NCI-H748 (cell line): ENCODE results near the gene LDLRAD4.
A peak's percentile ranks its signal among the peaks of the same experiment; 100 is the strongest.
"Not testable (repeated sequence)": the region's sequence is repeated elsewhere in the genome, so short reads cannot be mapped to it uniquely, and the experiment has no call there.

Source experiments
- DNase-seq: peaks from one replicate; lab custom pipeline; 2025; ENCODE audit not compliant: unreplicated experiment; lab: John Stamatoyannopoulos, UW

Gene LDLRAD4

DNA sequence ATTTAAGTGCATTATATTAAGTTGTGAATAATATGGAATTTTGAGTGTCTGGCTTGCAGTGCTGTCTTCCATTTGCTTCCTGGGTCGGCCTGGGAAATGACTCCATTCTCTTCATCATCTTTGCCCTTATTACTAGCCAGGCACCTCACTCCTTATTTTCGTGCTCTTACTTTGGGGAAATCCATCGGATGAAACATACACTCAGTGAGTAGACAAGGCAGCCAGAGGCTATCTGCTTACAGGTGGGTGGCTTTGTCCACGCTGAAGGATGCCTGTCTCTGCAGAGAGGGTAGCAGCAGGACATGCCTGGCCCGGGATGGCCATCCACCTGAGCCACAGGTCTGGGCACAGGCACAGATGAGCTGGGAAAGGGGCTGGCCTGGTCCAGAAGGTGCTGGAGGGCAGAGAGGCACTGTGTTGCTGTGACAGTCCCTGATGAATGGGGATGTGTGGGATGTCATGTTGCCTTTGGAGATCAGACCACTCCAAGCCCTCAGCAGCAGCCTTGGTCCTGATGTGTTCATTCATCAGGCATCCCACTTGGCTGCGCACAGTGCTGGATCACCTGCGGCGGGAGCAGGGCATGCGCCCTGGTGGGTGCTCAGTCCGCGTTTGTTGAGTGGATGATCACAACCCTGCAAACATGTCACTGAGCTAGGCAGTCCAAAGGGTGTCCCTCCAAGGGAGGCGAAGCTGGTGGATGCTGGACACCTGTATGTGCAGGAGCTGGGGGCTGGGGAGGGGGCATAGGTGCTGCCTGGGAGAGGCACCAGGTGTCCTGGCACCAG, 236.0 kb downstream of the LDLRAD4 start:
- DNase-seq, result peak; percentile 18

DNA sequence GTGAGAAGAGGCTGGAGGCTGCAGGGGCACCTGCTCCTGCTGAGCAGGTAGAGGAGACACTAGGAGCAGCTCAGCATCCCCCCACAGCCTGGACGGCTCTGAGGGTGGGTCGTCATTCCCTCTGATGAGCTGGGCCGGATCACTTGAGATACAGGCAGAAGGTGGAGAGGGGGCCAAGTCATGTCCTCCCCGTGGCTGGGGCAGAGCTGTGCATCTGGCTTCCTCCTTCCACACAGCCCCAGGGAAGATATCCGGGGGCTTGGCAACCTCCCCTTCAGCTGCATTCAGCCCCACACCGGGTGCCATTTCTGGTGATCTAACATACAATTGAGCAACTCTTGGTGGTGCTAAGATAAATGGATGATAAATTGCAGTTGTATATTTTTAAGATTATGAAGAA, 236.9 kb downstream of the LDLRAD4 start:
- no peak for DNase-seq

DNA sequence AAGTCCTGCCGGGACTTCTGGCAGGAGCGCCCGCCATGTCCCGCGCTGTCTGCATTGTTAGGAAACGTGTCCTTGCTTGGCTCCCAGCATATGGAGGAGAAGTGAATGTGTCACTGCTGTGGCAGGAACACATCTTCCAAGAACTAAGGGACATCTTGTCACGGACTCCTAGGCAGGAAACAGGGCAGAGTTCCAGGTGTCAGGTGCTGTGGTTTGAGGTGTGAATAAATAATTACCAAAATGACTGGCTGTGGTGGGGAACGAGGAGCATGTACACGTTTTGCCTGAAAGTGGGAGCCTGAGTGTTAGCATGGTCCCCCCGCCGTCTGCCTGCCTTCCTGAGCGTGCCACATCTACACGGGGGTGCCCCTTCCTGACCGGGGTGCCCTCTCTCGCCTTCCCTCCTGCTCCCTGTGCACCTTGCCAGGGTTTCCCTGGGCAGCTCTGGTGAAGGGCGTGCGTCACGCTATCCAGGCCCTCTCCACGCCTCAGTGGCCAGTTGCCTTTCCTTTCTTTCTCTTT, 237.5 kb downstream of the LDLRAD4 start:
- DNase-seq, result no peak

DNA sequence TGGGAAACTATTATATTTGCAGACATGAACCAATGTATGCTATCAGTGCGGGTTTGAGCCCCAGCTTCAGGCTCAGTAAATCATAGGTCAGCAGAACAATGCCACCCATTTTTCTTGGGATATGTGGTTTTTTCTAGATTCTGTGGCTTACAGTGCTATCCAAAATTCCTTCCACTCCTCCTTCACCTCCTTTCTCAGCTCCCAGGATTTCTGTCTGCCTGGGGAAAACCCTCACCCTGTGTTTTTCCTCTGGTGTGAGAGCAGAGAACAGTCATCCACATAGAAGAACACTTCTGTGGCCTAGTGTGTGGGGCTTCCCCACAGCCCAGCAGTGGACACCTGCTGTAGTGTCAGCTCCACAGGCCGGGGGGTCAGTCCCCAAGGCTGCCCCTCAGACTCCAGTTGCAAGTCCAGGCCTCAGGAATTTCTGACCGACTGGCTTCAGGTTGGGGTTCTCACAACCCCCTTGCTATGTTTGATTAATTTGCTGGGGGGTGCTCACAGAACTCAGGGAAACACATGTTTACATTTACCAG, 238.2 kb downstream of the LDLRAD4 start:
- no peak for DNase-seq

DNA sequence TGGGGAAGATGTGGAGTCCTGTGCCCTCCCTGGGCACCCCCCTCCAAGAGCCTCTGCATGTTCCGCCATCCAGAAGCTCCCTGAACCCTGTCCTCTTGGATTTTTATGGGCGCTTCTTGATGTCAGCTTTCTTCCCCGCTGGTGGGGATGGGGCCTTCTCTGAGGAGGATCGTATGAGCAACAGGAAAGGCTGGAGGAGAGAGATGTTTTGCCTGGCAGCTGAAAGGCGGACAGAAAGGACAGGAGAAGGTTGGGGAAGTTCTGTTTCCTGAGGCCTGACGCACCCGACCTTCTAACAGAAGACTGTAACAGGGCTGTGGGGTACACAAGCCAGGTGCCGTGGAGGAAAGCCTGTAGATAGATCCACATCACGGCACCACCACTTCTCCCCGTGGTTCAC, 238.8 kb downstream of the LDLRAD4 start:
- DNase-seq, result no peak

DNA sequence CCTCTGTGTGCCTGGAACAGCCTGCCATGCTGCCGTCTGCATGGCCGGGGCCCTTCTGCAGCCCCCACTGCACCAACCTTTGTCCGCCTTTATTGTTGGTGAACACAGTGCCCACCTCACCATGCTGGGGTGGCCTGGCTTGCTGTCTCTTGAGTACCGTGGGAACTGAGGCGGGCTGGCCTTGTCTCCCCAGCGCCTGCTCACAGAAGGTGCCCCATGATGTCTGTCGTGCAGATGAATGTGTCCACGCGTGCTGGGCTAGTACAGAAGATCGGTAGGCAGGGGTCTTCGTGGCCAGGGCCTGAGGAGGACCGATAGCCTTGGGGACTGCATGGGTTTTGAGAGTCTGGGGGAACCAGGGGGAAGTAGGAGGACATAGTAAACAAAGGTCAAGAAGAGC, 242.4 kb downstream of the LDLRAD4 start:
- DNase-seq, result no peak

DNA sequence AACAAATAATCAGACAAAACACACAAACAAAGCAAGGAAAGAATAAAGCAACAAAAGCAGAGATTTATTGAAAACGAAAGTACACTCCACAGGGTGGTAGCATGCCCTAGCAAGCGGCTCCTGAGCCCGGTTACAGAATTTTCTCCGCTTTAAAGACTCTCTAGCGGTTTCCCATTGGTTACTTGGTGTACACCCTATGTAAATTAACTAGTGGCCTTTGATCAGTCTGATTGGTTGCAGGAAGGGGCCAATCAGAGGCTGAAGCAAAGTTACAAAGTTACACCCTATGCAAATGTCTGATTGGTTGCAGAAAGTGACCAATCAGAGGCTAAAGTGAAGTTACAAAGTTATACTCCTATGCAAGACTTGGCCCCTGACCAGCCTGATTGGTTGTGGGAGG, 242.9 kb downstream of the LDLRAD4 start:
- no peak for DNase-seq

DNA sequence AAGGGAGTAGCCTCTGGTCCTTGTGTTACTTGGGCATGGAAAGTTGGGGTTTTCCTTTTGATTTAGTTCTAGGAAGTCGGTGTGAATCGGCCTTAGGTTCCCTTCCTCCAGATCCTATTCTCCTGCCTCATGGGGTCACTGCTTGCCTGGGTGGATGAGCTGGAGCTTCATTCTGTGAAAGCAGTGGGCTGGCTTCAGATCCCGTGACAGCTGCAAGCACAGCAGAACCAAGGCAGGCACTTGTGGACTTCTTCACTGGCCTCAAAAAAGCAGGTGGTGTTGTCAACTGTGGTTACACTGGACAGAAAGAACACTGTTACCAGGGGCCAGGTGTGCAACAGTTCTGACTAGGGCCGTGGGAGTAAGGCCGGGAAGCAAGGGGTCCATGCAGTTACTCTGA, 243.4 kb downstream of the LDLRAD4 start:
- DNase-seq, result no peak

DNA sequence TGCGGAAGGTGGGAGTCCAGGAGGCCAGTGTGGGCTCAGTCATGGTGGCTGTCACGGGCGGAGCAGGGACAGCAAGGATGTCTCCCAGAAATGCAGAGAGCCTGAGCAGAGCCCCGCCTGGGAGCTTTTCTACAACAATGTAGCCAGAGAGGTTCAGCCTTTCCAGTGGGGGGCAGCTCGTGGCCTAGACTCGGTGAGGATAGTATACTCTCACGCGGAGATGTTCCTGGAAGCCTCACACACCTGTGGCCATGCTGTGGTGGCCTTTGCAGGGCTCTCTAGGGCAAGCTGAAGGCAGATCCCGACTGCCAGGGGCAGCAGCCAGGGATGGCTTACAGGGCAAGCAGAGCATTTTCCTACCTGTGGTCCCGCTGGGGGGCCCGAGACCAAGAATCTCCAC, 244.1 kb downstream of the LDLRAD4 start:
- DNase-seq, result no peak

DNA sequence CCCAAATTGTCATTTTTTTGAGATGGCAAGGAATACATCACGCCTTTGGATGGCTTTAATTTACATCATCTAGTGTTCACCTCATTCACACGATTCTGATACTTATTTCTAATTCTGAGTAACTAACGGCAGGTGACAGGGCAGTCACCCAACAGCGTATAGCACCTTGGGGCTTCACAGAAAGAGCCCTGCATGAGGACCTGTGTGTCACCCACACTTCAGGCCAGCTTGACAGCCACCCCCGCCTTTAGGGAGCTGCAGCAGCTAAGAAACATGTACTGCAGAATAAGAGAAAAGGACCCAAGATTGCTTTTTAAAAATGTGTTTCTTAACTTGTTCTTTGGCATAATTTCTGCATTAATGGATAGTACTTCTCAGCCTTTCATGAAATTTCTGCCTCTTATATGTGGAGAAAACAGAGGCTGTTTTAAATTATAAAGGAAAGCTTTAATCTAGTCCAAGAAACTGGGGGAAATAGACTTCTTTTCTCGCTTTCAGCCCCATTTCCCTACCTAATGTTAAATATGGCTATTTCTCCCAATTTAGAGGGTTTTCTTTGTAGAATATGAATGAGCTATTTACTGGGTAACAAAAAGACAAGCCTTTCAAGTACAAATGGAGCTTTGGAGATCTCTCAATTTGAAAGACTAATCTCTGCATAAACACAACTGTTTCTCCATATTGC, 245.1 kb downstream of the LDLRAD4 start:
- no peak for DNase-seq

DNA sequence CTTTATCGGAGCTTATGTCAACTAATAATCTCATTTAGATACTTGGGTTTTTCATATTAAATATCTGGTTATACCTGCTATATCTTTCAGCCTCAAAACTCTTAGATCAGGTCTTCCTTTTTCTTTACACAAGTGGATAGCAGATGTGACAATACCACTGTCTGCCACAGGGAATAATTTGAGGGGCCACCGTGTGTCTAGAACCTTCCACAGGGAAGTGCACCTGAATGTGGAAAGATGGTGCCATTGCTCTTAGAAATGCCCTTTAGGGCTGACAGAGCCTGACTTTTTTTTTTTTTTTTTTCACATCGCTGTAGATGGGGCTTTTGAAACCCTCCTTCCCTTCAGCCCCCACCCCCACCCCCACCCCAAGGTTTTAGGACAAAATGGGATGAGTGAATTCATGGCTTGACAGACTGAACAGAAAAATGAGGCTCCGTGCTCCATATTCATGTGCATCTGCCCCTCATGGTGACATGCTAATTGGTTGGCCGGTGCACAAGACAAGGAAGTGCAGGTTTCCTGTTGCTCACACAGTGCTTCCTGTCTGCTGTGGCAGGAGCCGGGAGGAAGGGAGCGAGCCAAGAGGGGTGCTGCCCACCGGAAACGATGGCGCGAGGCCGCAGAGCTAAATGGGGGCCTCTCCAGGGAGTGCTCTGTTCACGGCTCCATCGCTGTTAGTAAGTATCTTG, 246.0 kb downstream of the LDLRAD4 start:
- no peak for DNase-seq

DNA sequence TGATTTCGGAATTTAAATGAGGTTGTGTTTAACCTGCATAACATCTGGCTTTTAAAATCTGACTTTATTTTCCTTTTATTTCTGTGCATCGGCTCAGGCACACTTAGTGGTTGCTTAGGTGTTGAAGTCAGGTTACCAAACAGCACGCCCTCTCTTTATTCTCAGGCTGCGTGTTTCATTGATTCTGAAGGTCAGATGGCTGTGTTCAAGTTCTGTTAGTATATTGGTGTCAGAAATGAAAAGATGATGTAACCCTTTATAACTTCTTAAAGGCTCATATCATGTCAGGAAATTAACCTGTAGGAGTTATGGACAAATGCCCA, 246.5 kb downstream of the LDLRAD4 start:
- DNase-seq, result no peak

DNA sequence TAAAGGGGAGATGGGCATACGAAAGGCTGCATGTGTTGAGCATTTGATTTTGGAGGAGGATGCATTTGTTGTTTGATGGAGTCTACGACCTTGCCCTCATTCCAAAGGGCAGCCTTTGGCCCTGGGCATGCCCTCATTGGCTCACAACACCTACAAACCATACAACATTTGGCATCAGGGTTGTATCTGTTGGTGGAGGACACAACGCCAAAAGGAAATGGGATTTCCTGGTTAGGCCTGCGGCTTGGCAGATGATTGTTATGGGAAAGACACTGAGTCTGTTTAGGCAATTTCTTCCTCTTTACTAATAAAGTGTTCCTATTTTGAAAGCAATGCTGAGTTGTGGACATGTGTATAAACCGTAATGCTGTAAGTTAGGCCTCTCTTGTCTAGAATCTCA, 246.9 kb downstream of the LDLRAD4 start:
- DNase-seq, result no peak

DNA sequence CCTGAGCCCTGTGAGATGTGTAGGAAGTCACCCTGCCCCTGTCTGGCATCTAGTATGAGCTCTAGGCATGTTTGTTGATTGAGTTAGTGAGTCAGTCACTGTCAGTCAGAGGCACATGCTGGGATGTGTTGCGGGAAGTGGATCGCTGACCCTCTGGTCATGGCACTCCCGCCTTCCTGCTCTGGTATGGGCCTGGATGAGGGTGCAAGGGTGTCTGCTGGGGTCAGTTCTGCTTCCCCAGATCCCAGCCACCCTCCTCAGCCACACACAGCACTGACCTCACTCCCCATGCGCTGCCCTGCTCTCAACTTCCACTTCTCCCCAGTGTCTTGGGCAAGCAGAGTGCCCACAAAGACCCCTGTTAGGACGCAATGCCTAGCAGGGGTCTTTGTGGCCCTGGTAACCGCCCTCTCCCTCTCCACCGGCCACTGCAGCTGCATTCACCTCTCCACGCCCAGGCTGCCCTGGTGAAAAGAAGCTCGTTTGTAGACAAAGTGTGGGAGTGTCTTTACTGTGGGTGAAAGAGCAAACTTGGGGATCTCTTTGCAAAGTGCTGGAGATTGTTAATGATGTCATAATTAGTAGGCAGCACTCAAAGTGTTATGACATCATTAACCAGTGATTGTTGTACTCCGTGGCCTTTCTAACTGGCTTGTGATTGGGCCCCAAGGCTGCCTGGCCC, 252.1 kb downstream of the LDLRAD4 start:
- DNase-seq, result no peak

DNA sequence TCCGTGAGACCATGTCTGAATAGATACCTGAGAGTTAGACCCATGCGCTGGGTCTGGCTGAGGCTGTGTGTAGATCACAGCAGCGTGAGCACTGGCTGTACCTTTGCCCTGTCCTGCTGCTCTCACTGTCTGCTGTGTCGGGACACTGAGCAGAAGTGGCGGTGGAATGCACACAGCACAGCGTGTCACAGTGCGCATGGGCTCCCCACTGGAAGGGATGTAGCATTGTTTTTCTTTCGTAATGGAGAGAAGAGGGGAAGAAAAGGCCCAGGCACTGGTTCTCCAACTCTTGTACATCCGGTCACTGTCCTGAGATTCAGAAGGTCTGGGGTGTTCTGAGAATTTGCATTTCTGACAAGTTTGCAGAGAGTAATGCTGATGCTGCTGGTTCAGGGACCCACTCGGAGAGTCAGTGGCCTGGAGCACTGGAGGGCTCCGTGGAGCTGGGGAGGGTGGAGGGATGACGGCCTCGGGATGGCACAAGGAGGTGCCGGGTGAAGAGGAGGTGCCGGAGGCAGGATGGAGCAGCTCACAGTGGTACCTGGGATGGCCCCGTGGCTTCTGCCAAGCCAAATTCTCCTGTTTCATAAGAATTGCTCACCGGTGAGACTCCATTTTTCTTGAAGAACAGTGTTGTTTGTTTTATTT, 252.8 kb downstream of the LDLRAD4 start:
- no peak for DNase-seq

DNA sequence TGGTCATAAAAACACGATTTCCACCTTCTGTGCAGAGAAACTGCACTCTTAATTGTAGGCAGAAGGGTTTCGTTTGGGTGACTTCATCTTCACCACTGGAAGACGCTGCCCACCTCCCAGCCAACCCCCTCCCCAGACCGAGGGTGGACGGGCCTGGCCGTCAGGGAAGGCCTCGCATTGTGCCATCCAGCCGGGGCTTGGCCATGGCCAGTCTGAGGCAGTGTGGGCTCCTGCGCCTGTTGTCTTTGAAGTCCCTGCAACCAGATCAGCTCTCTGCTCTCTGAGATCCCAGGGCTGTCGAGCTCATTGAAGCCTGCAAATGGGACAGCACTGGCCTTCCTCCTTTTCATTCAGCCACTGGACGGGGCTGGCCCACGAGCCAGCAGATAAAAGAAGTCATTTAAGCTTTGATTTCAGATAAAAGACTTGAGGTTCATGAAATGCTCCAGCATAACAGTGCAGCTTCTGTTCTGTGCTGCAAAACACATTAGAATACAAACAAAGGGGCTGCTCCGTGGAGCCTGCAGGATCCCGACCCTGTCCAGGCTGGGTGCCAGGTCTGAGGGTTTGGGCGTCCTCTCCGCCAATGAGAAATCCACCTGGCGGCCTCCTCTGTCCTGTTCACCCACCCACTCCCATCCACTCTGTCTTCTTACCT, 253.5 kb downstream of the LDLRAD4 start:
- peak; percentile 93 for DNase-seq

DNA sequence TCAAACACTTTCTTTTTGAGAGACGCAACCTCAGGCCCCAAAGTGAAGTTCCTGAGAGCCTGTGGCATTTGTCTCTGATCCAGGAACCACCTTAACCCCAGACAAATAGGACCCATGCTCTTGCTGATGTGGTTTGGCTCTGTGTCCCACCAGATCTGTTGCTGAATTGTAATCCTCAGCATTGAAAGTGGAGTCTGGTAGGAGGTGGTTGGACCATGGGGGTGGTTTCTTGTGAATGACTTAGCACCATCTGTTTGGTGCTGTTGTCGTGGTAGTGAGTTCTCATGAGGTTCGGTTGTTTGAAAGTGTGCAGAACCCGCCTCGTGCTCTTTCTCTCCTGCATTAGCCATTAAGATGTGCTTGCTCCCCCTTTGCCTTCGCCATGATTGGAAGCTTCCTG, 255.2 kb downstream of the LDLRAD4 start:
- no peak for DNase-seq

DNA sequence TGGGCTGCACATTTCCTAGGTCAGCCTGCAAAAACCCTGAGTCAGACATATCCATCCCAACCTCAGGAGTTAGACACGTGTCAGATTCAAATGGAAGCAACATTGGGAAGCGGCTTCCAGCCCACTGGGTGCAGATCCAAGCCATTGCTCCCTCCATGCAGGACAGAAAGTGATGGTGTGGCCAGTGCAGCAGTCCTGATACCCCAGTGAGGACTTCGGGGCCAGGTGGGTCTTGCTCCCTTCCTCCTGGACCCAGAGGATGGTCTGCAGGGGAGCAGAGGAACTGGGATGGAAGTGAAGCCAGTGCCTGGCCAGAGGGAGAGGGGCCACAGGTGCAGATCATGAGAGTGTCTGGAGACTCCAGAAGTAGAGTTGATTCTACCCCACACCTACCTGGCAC, 255.8 kb downstream of the LDLRAD4 start:
- no peak for DNase-seq

DNA sequence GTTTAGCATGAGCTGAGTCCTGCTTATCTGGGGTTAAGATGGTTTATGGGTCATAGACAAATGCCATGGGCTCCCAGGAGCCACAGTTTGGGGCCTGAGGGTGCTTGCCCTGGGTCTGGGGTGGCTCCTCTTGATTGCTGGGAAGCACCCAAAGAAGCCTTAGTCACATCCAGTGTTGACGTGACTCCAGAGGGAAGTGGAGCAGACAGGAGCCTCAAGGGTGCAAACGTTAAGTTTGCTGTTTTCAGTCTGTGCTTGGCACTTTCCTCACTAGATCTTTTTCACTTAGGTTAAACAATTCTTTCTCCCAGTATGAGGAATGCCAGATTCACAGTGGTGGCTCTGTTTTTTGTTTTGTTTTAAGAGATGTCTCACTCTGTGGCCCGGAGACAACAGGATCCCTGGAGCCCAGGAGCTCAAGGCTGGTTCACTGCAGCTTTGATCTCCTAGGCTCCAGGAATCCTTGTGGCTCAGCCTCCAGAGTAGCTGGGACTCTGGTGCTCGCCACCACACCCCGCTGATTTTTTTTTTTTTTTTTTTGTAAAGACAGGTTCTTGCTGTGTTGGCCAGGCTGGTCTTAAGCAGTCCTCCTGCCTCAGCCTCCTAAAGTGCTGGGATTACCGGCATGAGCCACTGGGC, 256.5 kb downstream of the LDLRAD4 start:
- DNase-seq, result no peak

DNA sequence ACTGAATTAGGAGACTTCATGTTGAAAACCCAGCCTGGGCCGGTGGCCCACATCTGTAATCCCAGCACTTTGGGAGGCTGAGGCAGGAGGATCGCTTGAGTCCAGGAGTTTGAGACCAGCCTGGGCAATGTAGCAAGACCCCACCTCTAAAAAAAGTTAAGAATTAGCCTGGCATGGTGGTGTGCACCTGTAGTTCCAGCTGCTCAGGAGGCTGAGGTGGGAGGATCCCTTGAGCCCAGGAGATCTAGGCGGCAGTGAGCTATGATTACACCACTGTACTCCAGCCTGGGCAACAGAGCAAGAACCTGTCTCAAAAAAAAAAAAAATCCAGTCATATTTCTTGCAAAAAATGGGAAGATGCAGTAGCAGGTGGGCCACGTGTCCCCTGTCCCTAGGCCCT, 257.8 kb downstream of the LDLRAD4 start:
- DNase-seq, result not testable (repeated sequence)
